IPS-11a (cell line): Measurements from ENCODE around the gene PEPD.
"Not testable (repeated sequence)": the region's sequence is repeated elsewhere in the genome, so short reads cannot be mapped to it uniquely, and the experiment has no call there.

Experiments used
- H3K4me3 ChIP-seq: one replicate; pipeline ENCODE4 v1.5.1; 2013; ENCODE audit warnings: low read depth, low read length, control low read depth

The PEPD gene

GRCh38 chr19:33521480-33522370 is at the start of gene PEPD:
Gene PEPD (minus strand): TSS chr19:33521791. CDS start chr19:33521760, 31 bp downstream.
- H3K4me3 ChIP-seq: peak within 1 kb of the TSS; percentile 83

- no peak overlapping the region for H3K4me3 ChIP-seq
These were observed 48.2 kb upstream of the PEPD start for GRCh38 chr19:33569821-33570220.

GRCh38 chr19:33568706-33569105 is 47.1 kb upstream of the PEPD start:
- H3K4me3 ChIP-seq: no peak overlapping the region

GRCh38 chr19:33564836-33565338 is 43.3 kb upstream of the PEPD start:
- no peak overlapping the region for H3K4me3 ChIP-seq

GRCh38 chr19:33562636-33563035 is 41.0 kb upstream of the PEPD start:
- H3K4me3 ChIP-seq: no peak overlapping the region

- H3K4me3 ChIP-seq: not testable (repeated sequence)
These were observed 40.1 kb upstream of the PEPD start for GRCh38 chr19:33561666-33562065.

- H3K4me3 ChIP-seq: no peak overlapping the region
These were observed 39.7 kb upstream of the PEPD start for GRCh38 chr19:33561261-33561660.

- H3K4me3 ChIP-seq: no peak overlapping the region
These were observed 38.4 kb upstream of the PEPD start for GRCh38 chr19:33559996-33560395.

- H3K4me3 ChIP-seq: no peak overlapping the region
These were observed 37.3 kb upstream of the PEPD start for GRCh38 chr19:33558856-33559255.

GRCh38 chr19:33558151-33558550 is 36.6 kb upstream of the PEPD start:
- H3K4me3 ChIP-seq: no peak overlapping the region

- no peak overlapping the region for H3K4me3 ChIP-seq
These were observed 36.1 kb upstream of the PEPD start for GRCh38 chr19:33557720-33558119.

GRCh38 chr19:33557196-33557595 is 35.6 kb upstream of the PEPD start:
- H3K4me3 ChIP-seq: no peak overlapping the region

- H3K4me3 ChIP-seq: no peak overlapping the region
These were observed 34.7 kb upstream of the PEPD start for GRCh38 chr19:33556261-33556660.

GRCh38 chr19:33555726-33556125 is 34.1 kb upstream of the PEPD start:
- not testable (repeated sequence) for H3K4me3 ChIP-seq

GRCh38 chr19:33554821-33555220 is 33.2 kb upstream of the PEPD start:
- H3K4me3 ChIP-seq: no peak overlapping the region

- H3K4me3 ChIP-seq: no peak overlapping the region
These were observed 32.8 kb upstream of the PEPD start for GRCh38 chr19:33554391-33554790.

GRCh38 chr19:33553530-33554310 is 32.1 kb upstream of the PEPD start:
- H3K4me3 ChIP-seq: no peak overlapping the region

GRCh38 chr19:33552928-33553279 is 31.3 kb upstream of the PEPD start:
- no peak overlapping the region for H3K4me3 ChIP-seq

- no peak overlapping the region for H3K4me3 ChIP-seq
These were observed 30.8 kb upstream of the PEPD start for GRCh38 chr19:33552191-33552927.

- H3K4me3 ChIP-seq: no peak overlapping the region
These were observed 30.1 kb upstream of the PEPD start for GRCh38 chr19:33551676-33552075.

- no peak overlapping the region for H3K4me3 ChIP-seq
These were observed 29.2 kb upstream of the PEPD start for GRCh38 chr19:33550768-33551167.
